22Rv1 (cell line): ENCODE data around the gene SRPK1.

Experiments
- ZFX ChIP-seq: fragments of 450-650 bp; IDR thresholded peaks from 2 replicates; pipeline ENCODE4 v1.6.1; 2017; ENCODE audit warnings: antibody characterized with exemption, borderline replicate concordance
- TF ChIP-seq, protein P1 (sequence below): fragments of 450-650 bp; IDR thresholded peaks from 2 replicates; pipeline ENCODE4 v1.5.1; 2017; ENCODE audit warnings: mild to moderate bottlenecking

DNA sequence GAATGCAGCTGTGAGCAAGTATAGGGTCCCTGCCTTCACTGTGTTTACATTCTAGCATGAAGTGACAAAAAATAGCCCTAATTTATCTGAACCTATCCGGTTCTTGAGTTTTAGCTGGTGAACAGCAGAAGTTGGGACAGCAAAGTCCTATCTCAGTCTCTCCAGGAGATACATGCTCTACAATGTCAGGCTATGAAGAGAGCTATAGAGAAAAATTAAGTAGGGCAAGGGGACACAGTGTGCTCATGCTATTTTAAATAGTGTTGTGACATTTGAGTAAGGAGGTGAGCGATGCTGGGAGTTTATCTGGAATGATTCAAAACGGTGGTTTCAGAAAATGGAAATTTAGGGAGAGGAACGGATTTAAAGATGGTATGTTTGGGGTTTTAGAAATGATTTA is 20.4 kb downstream of the SRPK1 start:
- TF ChIP-seq, protein P1, sequence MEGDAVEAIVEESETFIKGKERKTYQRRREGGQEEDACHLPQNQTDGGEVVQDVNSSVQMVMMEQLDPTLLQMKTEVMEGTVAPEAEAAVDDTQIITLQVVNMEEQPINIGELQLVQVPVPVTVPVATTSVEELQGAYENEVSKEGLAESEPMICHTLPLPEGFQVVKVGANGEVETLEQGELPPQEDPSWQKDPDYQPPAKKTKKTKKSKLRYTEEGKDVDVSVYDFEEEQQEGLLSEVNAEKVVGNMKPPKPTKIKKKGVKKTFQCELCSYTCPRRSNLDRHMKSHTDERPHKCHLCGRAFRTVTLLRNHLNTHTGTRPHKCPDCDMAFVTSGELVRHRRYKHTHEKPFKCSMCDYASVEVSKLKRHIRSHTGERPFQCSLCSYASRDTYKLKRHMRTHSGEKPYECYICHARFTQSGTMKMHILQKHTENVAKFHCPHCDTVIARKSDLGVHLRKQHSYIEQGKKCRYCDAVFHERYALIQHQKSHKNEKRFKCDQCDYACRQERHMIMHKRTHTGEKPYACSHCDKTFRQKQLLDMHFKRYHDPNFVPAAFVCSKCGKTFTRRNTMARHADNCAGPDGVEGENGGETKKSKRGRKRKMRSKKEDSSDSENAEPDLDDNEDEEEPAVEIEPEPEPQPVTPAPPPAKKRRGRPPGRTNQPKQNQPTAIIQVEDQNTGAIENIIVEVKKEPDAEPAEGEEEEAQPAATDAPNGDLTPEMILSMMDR, result no peak
- no peak for TF ChIP-seq ZFX
